ENCODE results near the gene AJAP1. TPM values are rescaled to one million over a fixed set of nuclear protein-coding genes. Genes with fewer than 3 reads are reported as not detected.

Gene AJAP1
- total RNA-seq, 2 experiments from 2014 or later, result not detected

GRCh38 chr1:4624141-4624715, 30.2 kb upstream of the AJAP1 start:
- Mint-ChIP-seq H3K4me3 (no peak overlapping the region), H3K9me3 (no peaks in the 10 kb centered on the region), H3K27me3 (peaks cover 8% of the 10 kb centered on the region), H3K27ac (no peak overlapping the region), H3K4me1 (no peaks in the 10 kb centered on the region), H3K36me3 (no peaks in the 10 kb centered on the region)
- DNase-seq, result no peak

DNA sequence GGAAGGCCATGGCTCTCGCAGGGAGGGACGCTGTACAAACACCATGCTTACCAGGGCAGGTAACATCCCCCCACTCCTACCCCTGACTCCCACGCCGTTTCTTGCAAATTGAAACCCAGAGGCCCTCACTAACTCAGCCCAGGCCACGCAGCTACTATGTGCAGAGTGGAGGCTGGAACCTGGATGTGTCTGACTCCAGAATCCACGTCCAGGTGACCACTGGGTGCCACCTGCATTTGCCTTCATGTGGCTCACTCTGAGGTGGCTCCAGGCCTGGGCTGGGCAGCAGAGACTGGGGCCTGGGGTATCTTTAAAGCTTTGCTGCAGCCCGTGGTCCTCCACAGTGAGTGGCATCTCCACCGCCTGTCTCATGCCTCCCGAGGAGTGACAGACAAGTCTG, 29.6 kb upstream of the AJAP1 start:
- Mint-ChIP-seq H3K4me3 (no peak overlapping the region), H3K36me3 (no peaks in the 10 kb centered on the region), H3K27me3 (peaks cover 8% of the 10 kb centered on the region), H3K27ac (no peak overlapping the region), H3K4me1 (no peaks in the 10 kb centered on the region), H3K9me3 (no peaks in the 10 kb centered on the region)
- DNase-seq, result no peak

DNA sequence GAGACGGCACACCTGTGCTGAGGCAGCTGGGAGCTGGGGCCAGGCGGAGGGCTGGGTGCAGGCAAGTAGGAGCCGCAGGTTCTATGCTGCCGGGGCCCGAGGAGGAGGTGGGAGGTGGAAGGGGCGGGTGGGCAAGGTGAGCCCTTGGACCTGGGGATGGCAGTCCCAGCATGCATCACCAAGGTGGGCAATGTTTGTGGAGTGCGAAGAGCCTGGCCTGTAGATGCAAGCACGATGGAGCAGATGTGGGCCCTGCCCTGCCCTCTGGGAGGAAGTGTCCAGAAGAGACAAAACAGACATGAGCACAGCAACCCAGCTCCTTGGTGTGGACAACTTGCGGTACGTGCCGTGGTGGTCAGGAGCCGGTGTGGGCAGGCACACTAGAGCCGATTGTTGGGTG, 28.3 kb upstream of the AJAP1 start:
- H3K4me3 Mint-ChIP-seq, result no peak overlapping the region
- no peaks in the 10 kb centered on the region for H3K4me1 Mint-ChIP-seq
- no peaks in the 10 kb centered on the region for H3K9me3 Mint-ChIP-seq

GRCh38 chr1:4626560-4627319, 27.7 kb upstream of the AJAP1 start:
- Mint-ChIP-seq H3K4me1 (no peaks in the 10 kb centered on the region), H3K4me3 (no peak overlapping the region), H3K27ac (no peak overlapping the region), H3K9me3 (no peaks in the 10 kb centered on the region), H3K27me3 (peaks cover 11% of the 10 kb centered on the region), H3K36me3 (no peaks in the 10 kb centered on the region)
- DNase-seq, result no peak

More for the DNA sequence above, 28.3 kb upstream of the AJAP1 start:
- peaks cover 8% of the 10 kb centered on the region for H3K27me3 Mint-ChIP-seq
- no peaks in the 10 kb centered on the region for H3K36me3 Mint-ChIP-seq
- no peak for DNase-seq
- H3K27ac Mint-ChIP-seq, result no peak overlapping the region

DNA sequence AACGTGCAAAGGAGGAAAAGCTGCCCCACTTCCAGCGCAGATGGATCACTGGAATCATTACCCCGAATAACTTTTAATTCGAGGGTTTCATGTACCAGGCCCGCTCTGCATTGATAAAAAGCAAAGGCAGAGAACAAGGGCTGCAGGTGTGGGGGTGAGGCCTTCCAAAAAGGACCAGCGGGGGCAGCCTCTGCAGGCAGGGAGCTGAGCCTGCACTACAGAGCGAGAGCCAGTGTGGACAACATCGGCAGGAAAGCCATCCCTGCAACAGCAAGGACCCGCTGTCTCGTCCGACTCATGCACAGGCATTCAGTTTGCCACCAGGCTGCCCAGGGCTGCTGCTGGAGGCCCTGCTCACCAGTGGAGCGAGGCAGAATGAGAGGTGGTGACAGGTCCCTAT, 27.1 kb upstream of the AJAP1 start:
- Mint-ChIP-seq H3K4me1 (no peaks in the 10 kb centered on the region), H3K27ac (no peak overlapping the region), H3K27me3 (peaks cover 15% of the 10 kb centered on the region), H3K4me3 (no peak overlapping the region), H3K36me3 (no peaks in the 10 kb centered on the region), H3K9me3 (no peaks in the 10 kb centered on the region)
- no peak for DNase-seq

- H3K27ac Mint-ChIP-seq, result no peak overlapping the region
- peaks cover 11% of the 10 kb centered on the region for H3K27me3 Mint-ChIP-seq
- no peaks in the 10 kb centered on the region for H3K9me3 Mint-ChIP-seq
- H3K4me3 Mint-ChIP-seq, result no peak overlapping the region
- DNase-seq, result no peak
- no peaks in the 10 kb centered on the region for H3K4me1 Mint-ChIP-seq
- no peaks in the 10 kb centered on the region for H3K36me3 Mint-ChIP-seq
Observed at GRCh38 chr1:4628992-4629391, 25.4 kb upstream of the AJAP1 start.

GRCh38 chr1:4630561-4630960, 23.8 kb upstream of the AJAP1 start:
- H3K27me3 Mint-ChIP-seq, result peaks cover 11% of the 10 kb centered on the region
- H3K4me3 Mint-ChIP-seq, result no peak overlapping the region
- H3K27ac Mint-ChIP-seq, result no peak overlapping the region
- no peak for DNase-seq
- H3K9me3 Mint-ChIP-seq, result no peaks in the 10 kb centered on the region
- no peaks in the 10 kb centered on the region for H3K36me3 Mint-ChIP-seq
- H3K4me1 Mint-ChIP-seq, result no peaks in the 10 kb centered on the region

- Mint-ChIP-seq H3K27me3 (peaks cover 13% of the 10 kb centered on the region), H3K4me3 (no peak overlapping the region), H3K4me1 (no peaks in the 10 kb centered on the region), H3K36me3 (no peaks in the 10 kb centered on the region), H3K9me3 (no peaks in the 10 kb centered on the region), H3K27ac (no peak overlapping the region)
- DNase-seq, result no peak
Observed at GRCh38 chr1:4631321-4631720, 23.1 kb upstream of the AJAP1 start.

- no peaks in the 10 kb centered on the region for H3K9me3 Mint-ChIP-seq
- no peaks in the 10 kb centered on the region for H3K36me3 Mint-ChIP-seq
- H3K27me3 Mint-ChIP-seq, result peaks cover 23% of the 10 kb centered on the region
- no peak overlapping the region for H3K4me3 Mint-ChIP-seq
- no peak for DNase-seq
- no peaks in the 10 kb centered on the region for H3K4me1 Mint-ChIP-seq
- no peak overlapping the region for H3K27ac Mint-ChIP-seq
Observed at GRCh38 chr1:4633346-4633745, 21.1 kb upstream of the AJAP1 start.

DNA sequence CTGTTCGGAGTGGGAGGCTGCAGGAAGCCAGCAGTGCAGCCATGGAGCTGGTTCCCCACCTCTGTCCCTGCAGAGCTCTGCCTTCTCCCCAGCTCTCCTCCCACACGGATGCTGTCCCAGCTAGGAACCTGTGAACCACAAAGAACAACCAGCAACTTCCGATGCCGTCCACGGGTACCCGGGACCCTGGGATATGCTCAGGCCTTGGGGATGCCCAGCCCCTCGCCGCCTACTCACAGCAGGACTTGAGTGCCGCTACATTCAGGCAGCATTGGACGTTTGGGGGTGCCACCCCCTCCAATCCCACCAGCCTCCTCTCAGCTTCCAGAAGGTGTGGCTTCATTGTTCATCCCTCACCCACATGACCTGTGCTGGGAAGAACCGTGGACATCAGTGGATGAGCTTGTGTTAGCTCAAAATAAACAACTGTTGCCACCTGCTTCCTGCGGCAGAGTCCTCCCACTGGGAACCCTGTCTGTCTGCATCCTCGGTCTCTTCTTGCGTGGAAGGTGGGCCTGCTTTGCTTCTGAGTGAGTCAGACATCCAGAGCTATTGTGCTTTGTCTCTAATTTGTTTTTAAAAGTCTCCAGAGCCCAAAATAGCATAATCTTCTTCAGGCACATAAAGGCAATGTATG, 20.1 kb upstream of the AJAP1 start:
- no peak overlapping the region for H3K4me3 Mint-ChIP-seq
- H3K36me3 Mint-ChIP-seq, result no peaks in the 10 kb centered on the region
- H3K27me3 Mint-ChIP-seq, result peaks cover 25% of the 10 kb centered on the region
- no peak for DNase-seq
- H3K27ac Mint-ChIP-seq, result no peak overlapping the region
- no peaks in the 10 kb centered on the region for H3K9me3 Mint-ChIP-seq
- no peaks in the 10 kb centered on the region for H3K4me1 Mint-ChIP-seq

DNA sequence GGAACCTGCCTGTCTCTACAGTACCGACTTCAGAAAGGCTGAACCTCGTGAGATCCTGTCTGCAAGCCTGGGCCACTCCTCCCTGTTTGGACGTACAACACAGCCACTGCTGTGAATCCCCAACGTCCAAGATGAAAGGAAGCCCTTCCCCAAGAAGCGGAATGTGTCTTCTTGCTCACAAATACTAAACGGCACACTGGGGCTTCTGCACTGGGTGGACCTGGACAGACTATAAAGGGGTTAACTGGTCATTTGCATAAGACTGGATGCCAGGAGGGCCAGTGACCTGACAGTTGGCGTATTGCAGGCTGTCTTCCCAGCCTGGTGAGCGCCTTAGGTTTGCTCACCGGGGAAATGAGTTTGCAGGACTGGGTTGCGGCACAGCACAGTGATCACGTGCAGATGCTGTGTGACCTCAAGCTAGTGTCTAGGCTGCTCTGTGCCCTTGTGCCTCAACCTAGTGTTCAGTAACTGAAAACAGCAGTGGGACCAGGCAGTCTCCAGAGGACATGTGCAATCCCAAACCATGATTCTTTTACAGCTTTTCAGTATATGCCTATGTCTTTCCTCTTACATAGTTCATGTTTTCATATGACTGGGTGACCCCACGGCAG, 19.5 kb upstream of the AJAP1 start:
- Mint-ChIP-seq H3K36me3 (no peaks in the 10 kb centered on the region), H3K4me1 (no peaks in the 10 kb centered on the region), H3K4me3 (no peak overlapping the region), H3K27me3 (peaks cover 25% of the 10 kb centered on the region), H3K27ac (no peak overlapping the region), H3K9me3 (no peaks in the 10 kb centered on the region)
- DNase-seq, result no peak

GRCh38 chr1:4636186-4636585, 18.2 kb upstream of the AJAP1 start:
- Mint-ChIP-seq H3K9me3 (no peaks in the 10 kb centered on the region), H3K27ac (no peak overlapping the region), H3K4me1 (no peaks in the 10 kb centered on the region)

DNA sequence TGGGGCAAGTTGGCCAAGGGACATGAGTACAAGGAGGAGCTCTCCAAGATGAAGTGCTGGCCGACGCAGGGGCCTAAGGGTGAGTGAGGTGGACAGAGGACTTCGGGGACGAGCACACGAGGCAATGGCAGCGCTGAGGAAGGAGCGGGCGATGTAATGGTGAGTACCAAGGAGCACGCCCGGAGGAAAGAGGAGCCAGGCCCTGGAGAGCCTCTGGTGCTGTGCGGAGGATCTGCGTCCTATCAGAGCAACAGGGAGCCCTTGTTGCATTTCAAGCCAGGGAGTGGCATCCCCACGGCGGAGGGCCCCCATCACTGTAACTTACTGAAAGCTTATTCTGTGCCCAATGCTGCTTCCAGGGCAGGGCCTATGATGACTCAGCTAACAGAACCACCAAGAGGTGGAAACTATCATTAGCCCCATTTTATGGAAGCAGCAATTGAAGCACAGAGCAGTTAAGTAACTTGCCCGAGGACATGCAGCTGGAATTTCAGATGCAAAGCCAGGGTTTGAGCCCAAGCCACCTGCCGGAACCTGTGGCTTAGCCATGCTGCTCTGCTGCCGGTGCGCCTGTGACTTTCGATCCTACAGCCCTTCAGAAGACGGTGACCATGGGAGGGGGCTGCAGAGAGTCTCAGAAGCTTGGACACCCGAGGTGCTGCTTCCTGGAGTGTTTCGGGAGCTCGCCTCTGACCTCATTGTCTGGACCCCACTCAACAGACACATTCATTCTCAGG, 17.6 kb upstream of the AJAP1 start:
- Mint-ChIP-seq H3K9me3 (no peaks in the 10 kb centered on the region), H3K27me3 (peaks cover 21% of the 10 kb centered on the region), H3K4me1 (no peaks in the 10 kb centered on the region), H3K27ac (no peak overlapping the region), H3K36me3 (no peaks in the 10 kb centered on the region), H3K4me3 (no peak overlapping the region)
- no peak for DNase-seq

More at GRCh38 chr1:4636186-4636585, 18.2 kb upstream of the AJAP1 start:
- Mint-ChIP-seq H3K36me3 (no peaks in the 10 kb centered on the region), H3K27me3 (peaks cover 25% of the 10 kb centered on the region), H3K4me3 (no peak overlapping the region)
- no peak for DNase-seq

DNA sequence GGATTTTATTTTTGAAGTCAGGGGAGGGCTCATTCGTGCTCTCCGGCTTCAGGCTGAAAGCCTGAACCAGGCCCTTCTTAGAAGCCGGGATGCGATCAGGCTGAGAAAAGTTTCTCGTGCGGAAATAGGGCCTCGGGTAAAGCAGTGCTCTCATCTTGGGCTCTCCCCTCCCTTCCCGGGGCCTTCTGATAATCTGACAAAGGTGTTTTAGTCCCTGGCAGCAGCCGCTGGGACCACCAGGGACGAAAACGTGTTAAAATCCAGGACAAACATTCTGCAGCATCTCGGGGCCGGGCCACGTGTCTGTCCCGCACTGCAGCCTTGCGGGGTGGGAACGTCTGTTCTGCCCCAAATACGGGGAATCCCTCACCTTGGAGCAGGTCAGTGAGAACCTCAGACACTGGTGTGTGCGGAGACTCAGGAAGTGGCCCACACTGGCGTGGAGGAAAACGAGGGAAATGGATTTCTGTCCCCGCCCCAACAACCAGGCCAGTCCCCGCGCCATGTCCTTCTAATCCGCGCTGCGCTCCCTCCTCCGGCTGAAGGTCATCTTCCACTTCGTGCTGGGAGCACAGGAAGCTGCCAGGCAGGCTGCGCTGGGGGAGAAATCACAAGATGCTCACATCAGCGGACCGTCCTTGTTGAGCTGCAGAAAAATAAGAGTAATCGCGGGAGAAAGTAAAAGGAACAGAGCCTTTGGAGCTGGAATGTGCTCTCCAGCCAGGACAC, 16.6 kb upstream of the AJAP1 start:
- DNase-seq, result no peak
- Mint-ChIP-seq H3K4me1 (no peaks in the 10 kb centered on the region), H3K27ac (no peak overlapping the region), H3K9me3 (no peaks in the 10 kb centered on the region), H3K36me3 (no peaks in the 10 kb centered on the region), H3K4me3 (no peak overlapping the region), H3K27me3 (peaks cover 18% of the 10 kb centered on the region)

Data from activated naive CD8-positive, alpha-beta T cell treated with anti-CD3 and anti-CD28 coated beads for 36 hours (primary cell).